Hepatic stellate cell (primary cell): ENCODE results near the gene CRADD.
"Not testable (repeated sequence)": the region's sequence is repeated elsewhere in the genome, so short reads cannot be mapped to it uniquely, and the experiment has no call there.

ENCODE experiments used
- DNase-seq: peaks from one replicate; pipeline ENCODE4 v3.0.0; 2011; ENCODE audit warnings: low spot score

CRADD gene

DNA sequence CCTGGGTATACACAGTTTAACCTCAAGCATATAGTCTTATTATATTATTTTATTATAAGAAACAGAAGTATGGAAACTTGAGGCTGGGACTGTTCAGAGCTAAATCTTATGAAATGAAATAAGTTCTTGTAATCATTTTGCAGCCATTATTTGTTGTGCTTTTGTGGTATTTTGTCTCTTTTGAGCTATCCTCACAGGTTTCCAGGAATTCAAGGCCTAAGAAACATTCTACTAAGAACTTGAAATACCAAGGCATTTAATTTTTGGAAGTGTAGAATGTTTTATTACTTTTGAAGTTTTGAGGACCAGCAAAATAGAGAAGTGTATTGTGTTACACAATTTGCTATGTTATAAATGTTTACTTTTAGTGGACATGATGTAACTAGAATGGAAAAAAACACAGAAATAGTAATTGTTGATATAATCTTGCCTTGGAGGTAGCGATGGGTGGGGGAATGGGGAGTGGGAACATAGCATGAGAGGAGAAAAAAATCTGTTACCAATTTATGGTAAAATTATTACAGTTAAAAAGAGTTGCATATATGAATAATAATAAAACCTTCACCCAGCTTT, 81.7 kb downstream of the CRADD start:
- no peak for DNase-seq

DNA sequence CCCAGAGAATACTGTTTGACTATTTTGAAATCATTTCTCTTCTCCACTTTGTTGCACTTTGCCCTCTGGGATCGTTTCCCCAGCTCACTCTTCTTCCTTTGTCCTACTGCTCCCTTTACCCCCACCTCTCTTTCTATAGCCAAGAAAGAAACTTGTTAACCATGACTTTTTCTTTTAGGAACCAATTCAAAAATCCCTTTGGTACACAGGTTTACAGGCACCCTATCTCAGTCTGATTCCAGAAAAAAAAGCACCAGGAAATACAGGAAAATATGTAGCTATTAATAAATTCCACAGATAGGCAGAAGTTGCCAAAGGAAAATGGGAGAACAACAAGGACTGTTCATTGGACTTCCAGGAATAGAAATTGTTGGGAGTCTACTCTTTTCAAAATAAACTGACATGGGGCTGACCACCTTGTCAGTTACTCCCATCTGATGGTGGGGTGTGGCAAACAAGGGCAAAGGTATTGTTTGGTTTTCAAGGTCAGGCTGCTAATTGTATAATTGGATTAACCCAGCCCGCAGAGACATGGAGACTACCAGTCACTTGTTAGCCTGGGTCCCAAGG, 82.4 kb downstream of the CRADD start:
- no peak for DNase-seq

DNA sequence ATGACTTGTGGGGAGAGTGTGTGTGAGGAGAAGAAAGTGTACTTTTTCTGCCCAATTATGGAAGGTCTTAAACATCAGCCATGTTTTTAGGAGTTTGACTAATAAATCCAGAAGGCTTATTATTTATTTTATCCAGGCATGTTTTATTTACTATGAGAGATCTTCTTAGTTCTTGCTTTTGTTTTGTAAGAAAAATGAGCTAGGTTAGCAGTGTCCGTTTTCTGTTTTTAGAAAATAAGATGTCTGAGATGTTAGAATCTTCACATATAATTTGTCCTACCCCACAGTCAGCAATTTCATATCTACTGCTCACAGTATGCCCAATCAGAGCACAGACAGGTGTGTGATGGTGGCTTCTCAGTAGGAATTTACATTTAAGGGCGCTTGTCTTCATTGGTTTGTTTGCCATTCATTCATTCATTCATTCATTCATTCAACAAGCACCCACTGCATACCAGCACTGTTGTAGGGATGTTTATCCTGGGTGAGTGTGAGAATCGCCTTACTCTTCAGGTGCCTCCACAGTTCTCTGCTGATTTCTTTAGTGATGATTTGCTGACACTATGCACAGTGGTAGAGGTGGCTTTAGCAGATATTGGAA, 83.2 kb downstream of the CRADD start:
- DNase-seq = no peak

DNA sequence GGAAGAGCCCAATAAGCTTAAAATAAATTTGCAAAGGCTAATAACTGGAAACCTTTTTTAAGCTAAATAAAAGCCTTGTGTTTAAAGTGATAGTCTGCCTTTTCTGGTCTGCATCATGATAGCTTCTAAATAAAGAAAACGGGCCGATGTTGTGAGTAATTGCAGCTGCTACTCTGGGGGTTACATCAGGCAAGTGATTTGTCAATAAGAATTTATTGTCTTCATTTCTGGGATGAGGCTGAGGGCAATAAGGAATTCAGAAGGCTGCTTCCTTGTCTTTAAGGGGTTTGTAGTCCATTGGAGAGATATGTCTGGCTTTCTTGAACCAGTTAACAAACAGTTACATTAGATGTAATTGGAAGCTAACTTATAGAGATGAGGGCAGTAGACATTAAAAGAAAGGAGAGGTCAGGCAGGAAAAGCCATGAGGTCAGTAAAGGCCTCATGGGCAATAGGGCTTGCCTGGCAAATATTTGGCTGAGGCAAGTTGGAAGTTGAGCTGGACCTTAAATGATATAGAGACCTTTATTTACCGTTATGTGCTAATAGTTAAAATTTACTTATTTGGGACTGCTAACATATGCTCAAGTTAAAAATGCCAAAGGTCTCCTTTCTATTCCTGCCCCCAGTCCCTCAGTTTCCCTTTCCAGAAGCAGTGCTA, 85.0 kb downstream of the CRADD start:
- no peak for DNase-seq

GRCh38 chr12:93762912-93763553, 85.9 kb downstream of the CRADD start:
- no peak for DNase-seq

GRCh38 chr12:93763746-93764147, 86.6 kb downstream of the CRADD start:
- DNase-seq = no peak

GRCh38 chr12:93766371-93766770, 89.2 kb downstream of the CRADD start:
- DNase-seq = no peak

- DNase-seq = peak; percentile 57
Observed at GRCh38 chr12:93766796-93767523, 89.8 kb downstream of the CRADD start.

- no peak for DNase-seq
Observed at GRCh38 chr12:93767524-93767863, 90.3 kb downstream of the CRADD start.

DNA sequence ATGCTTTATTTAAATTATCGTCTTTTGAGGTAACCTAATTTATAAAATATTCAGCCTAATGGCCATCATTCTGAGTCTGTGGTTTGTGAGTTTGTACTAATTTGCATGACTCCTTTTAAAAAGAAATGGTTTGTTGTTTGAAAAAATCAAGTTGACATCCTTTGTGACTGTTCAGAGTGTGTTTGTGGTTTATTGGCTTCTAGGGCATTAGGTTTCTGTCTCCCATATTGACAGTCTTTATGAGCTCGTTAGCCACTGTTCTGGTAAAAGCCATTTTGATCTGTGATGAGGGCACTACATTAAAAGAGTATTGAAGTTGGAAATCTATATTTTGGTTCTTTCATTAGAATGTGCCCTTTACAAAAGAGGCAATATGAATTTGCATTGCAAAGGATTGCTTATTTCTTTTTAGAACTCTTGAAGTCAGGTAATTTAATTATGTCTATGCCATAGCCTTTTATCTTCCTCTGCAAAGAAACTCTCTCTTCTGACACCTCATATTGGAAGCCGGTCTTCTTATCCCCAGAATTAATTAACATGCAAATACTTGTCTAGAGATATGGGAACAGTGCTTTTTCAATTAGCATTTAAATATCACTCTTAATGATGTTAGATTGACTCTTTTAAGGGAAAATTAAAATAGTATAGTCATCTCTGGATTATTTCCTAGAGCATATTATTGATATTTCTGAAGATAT, 95.0 kb downstream of the CRADD start:
- DNase-seq = no peak

- no peak for DNase-seq
Observed at GRCh38 chr12:93773122-93773871, 96.1 kb downstream of the CRADD start.

- DNase-seq = peak; percentile 43
Observed at GRCh38 chr12:93776581-93777018, 99.4 kb downstream of the CRADD start.

- DNase-seq = no peak
Observed at GRCh38 chr12:93777254-93777653, 100.1 kb downstream of the CRADD start.

GRCh38 chr12:93778306-93778705, 101.1 kb downstream of the CRADD start:
- peak; percentile 49 for DNase-seq

DNA sequence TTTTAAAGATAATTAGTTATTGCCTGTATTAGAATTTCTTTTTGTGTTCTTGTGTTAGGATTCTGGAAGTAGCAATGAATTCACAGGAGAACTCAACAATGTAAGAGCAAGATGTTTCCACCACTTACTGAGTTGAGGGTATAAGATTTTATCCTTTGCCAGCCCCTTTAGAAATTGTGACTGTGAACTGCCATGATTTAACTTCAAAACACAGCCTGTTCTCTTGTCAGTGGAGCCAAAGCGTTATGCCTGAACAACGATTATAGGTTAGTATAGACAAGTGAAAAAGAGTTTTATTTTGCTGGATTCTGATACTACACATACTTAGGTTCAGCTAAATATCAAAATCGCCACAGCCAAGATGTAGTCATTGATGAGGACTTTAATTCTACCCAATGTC, 101.6 kb downstream of the CRADD start:
- DNase-seq = no peak

- DNase-seq = no peak
Observed at GRCh38 chr12:93780101-93780641, 103.0 kb downstream of the CRADD start.

DNA sequence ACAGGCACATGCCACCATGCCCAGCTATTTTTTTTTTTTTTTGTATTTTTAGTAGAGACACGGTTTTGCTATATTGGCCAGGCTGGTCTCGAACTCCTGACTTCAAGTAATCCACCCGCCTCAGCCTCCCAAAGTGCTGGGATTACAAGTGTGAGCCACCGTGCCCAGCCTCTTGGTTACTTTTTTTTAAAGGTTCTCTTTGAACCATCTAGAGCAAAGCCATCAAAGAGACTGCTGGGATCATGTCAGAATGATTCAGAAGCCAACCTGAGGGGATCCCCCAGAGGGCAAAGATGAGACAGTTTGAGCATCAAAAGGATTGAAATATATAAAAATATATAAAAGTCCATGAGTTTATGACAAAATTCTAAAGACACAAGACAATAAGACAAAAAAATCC, 103.7 kb downstream of the CRADD start:
- DNase-seq = not testable (repeated sequence)

GRCh38 chr12:93781961-93782360, 104.8 kb downstream of the CRADD start:
- DNase-seq = not testable (repeated sequence)

DNA sequence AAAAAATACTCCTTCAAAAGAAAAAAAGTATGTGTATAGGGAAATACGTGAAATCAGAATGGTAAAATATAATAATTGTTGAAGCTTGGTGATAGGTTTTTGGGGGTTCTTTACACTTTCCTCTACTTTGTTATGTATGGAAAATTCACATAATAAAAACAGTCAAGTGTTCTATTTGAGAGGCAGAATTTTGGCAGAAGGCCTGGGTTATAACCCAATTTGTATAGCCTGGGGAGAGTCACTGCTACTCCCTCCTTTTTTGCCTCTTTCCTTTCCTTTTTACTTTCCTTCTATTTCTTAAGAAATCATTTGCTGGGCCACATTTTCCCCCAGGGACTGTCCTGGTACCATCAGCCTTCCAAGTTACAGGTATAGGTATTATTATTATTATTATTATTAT, 105.7 kb downstream of the CRADD start:
- DNase-seq = no peak

GRCh38 chr12:93783832-93784231, 106.7 kb downstream of the CRADD start:
- no peak for DNase-seq
